Thymus (tissue), 11 donors: ENCODE data around the gene MAP7. TPM values are rescaled to one million over a fixed set of nuclear protein-coding genes. Genes with fewer than 3 reads are reported as not detected.
A peak's percentile ranks its signal among the peaks of the same experiment; 100 is the strongest.

Experiments used
- DNase-seq, 9 donors: peaks; one replicate each; pipeline ENCODE4 v3.0.0-alpha.2; 2013; ENCODE audit warnings: low spot score in 9 of 9, low read depth in 6 of 9, missing footprints in 1 of 9
- H3K27ac ChIP-seq, 2 donors: one replicate each; pipeline ENCODE4 v1.5.1; 2013; ENCODE audit warnings: control low read depth in 1 of 2, low read depth in 1 of 2, low read length in 1 of 2, mild to moderate bottlenecking in 1 of 2, moderate library complexity in 1 of 2
- H3K27me3 ChIP-seq, 2 donors: one replicate each; pipeline ENCODE4 v1.5.1; 2013; ENCODE audit warnings: low read length in 1 of 2; ENCODE audit not compliant: control insufficient read depth in 2 of 2, insufficient read depth in 1 of 2
- H3K36me3 ChIP-seq, 2 donors: one replicate each; pipeline ENCODE4 v1.5.1; 2013; ENCODE audit warnings: low read length in 1 of 2, mild to moderate bottlenecking in 1 of 2, moderate library complexity in 1 of 2; ENCODE audit not compliant: control insufficient read depth in 2 of 2, insufficient read depth in 2 of 2
- H3K4me1 ChIP-seq, 2 donors: one replicate each; pipeline ENCODE4 v1.5.1; 2013; ENCODE audit warnings: low read length in 2 of 2; ENCODE audit not compliant: control insufficient read depth in 2 of 2, insufficient read depth in 2 of 2
- H3K4me3 ChIP-seq, 2 donors: one replicate each; pipeline ENCODE4 v1.5.1; 2013; ENCODE audit warnings: low read length in 2 of 2, control low read depth in 1 of 2, mild to moderate bottlenecking in 1 of 2
- H3K9me3 ChIP-seq, 2 donors: one replicate each; pipeline ENCODE4 v1.5.1; 2013; ENCODE audit warnings: low read length in 1 of 2, mild to moderate bottlenecking in 1 of 2; ENCODE audit not compliant: control insufficient read depth in 2 of 2, insufficient read depth in 1 of 2
- WGBS: extraction: QIAGEN DNeasy Blood & Tissue Kit; methylation state at CpG from one replicate; pipeline ENCODE4 v1.1.7; 2013; 5-methylcytosine and 5-hydroxymethylcytosine counted together
- polyA plus RNA-seq: library from polyadenylated mRNA; stranded (reverse); fragments of 200-250 nt; gene quantifications from one replicate; pipeline ENCODE4 v1.2.3, GENCODE V29; 2013
- total RNA-seq: library from RNA; stranded (reverse); fragments of 120-200 nt; gene quantifications from one replicate; pipeline ENCODE4 v1.2.4, GENCODE V29; 2013
- donor health status: healthy.

The MAP7 gene
- total and polyA plus RNA-seq, 2 donors, result 2.5 to 7.8 TPM

DNA sequence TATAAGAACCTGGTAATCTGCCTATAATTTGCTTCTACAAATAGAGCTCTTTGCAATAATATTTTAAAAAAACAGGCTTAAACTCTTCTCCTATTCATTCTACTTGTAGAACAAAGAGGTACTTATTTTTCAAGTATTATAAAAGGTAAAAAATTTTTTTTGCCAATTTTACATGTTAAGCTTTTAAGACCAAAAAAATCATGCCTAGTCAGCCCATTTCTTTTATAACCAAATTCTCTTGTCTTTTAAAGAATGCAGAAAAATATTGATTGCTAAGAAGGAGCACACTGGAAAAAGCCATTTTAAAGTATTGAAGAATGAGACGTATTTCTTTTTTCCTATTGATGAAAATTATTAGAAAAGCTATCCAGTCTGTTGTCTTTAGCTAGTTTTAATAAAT, 206.5 kb downstream of the MAP7 start:
- Histone ChIP-seq H3K9me3 (no peaks in the 10 kb centered on the region), H3K4me1 (no peaks in the 10 kb centered on the region), H3K27ac (no peak overlapping the region), H3K36me3 (no peaks in the 10 kb centered on the region), H3K4me3 (no peak overlapping the region), H3K27me3 (no peaks in the 10 kb centered on the region)
- DNase-seq, result no peak
- WGBS, result 94% methylated on average over 1 of the region's 1 CpG

DNA sequence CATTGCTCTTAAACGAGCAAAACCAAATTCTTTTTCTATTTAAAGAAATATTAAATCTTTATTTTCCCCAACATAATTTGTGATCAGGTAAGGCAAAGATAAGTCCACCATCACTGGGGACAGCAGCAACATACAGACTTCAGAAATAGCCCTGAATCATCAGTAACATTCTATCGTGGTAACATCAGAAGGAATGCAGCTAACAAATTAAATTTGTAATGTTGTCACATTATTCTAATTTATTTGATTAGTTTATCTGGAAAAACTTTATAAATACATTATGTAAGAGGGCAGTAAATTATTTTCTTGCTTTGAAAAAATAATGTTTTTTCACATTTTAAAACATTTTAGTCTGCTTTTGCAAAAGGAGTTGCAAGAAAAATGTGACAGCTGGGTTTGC, 206.9 kb downstream of the MAP7 start:
- no peak for DNase-seq
- WGBS, result 93% methylated on average over 2 of the region's 2 CpGs
- Histone ChIP-seq H3K4me1 (no peaks in the 10 kb centered on the region), H3K36me3 (no peaks in the 10 kb centered on the region), H3K27me3 (no peaks in the 10 kb centered on the region), H3K9me3 (no peaks in the 10 kb centered on the region), H3K4me3 (no peak overlapping the region), H3K27ac (no peak overlapping the region)

DNA sequence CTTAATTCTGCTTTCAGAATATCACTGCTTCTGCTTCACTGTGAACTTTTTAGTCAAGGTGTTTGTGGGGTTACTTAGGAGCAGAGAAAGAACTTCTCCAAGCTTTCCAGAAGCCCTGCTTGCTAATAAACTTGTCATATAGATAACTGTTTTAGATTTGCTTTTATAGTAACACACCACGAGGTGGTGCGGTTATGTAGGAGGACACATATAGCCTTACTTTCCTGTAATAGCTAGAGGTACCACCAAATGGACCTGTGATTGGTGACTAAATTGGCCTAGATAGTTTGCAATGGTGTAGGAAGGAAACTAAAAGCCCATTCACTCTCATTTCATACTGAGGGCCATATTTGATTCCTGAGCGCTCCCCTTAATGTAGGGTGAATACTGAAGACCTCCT, 208.3 kb downstream of the MAP7 start:
- H3K27me3 ChIP-seq, result no peaks in the 10 kb centered on the region
- H3K4me1 ChIP-seq, result no peaks in the 10 kb centered on the region
- no peak for DNase-seq
- H3K36me3 ChIP-seq, result no peaks in the 10 kb centered on the region
- H3K27ac ChIP-seq, result no peak overlapping the region
- H3K4me3 ChIP-seq, result no peak overlapping the region
- H3K9me3 ChIP-seq, result no peaks in the 10 kb centered on the region
- 97% methylated on average over 3 of the region's 3 CpGs for WGBS

DNA sequence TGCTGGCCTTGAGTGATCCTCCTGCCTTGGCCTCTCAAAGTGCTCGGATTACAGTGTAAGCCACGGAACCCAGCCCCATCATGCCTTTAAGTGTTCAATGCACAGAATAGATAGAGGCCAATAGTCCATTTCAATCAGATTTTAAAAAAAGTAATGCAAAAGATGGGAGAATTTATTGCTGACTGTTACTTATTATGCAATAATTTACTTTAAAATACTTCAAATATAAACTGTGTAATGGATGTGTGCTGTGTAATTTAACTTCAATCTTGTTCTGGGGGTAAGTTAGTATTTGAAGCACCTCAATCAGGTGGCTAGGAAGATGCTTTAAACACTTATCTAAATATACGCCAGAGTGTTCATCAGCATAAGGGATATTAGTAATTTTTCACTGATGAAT, 208.9 kb downstream of the MAP7 start:
- DNase-seq, result no peak
- over 99% methylated on average over 3 of the region's 3 CpGs for WGBS

DNA sequence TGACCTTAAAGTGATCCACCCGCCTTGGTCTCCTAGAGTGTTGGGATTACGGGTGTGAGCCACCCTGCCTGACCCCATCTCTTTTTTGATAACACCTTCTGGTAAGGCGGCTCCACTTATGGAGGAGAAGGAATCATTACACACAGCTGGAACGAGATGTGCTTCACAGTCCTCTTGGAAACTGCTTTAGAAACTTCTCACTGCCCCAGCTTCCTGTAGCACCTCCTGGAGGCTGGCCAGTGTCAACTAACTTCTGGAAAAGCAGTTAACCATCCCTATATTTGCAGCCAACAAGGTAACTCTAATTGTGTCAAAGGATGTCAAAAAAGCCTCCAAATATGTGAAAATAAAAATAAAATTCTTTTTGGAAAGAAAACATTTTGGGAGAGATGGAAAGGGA, 211.7 kb downstream of the MAP7 start:
- Histone ChIP-seq H3K27me3 (no peaks in the 10 kb centered on the region), H3K4me3 (no peak overlapping the region), H3K4me1 (no peaks in the 10 kb centered on the region), H3K36me3 (no peaks in the 10 kb centered on the region), H3K9me3 (no peaks in the 10 kb centered on the region), H3K27ac (no peak overlapping the region)
- 95% methylated on average over 4 of the region's 4 CpGs for WGBS
- no peak for DNase-seq

More for the DNA sequence above, 208.9 kb downstream of the MAP7 start:
- Histone ChIP-seq H3K36me3 (no peaks in the 10 kb centered on the region), H3K4me3 (no peak overlapping the region), H3K9me3 (no peaks in the 10 kb centered on the region), H3K27me3 (no peaks in the 10 kb centered on the region), H3K27ac (no peak overlapping the region), H3K4me1 (no peaks in the 10 kb centered on the region)

DNA sequence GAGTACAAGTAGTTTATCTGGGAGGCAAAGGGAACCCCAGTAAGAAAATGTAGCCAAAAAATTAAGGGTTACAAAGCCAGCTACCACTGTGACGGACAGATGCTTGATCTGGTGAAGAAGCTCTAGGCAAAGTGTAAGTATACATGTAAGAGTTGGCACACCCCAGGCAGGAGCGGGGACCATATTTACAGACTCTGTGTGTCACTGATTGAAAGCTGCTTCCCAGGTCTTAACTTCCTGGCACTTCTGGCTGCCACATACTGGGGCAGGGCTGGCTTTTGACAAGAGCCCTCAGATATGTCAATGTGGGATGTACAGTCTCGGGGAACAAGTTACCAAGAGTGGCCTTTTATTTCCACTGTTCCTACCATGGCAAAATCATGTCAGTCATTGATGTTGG, 212.6 kb downstream of the MAP7 start:
- H3K27ac ChIP-seq, result no peak overlapping the region
- H3K36me3 ChIP-seq, result no peaks in the 10 kb centered on the region
- H3K27me3 ChIP-seq, result no peaks in the 10 kb centered on the region
- DNase-seq, result no peak
- H3K4me3 ChIP-seq, result no peak overlapping the region
- H3K9me3 ChIP-seq, result no peaks in the 10 kb centered on the region
- no peaks in the 10 kb centered on the region for H3K4me1 ChIP-seq
- 96% methylated on average over 3 of the region's 3 CpGs for WGBS

DNA sequence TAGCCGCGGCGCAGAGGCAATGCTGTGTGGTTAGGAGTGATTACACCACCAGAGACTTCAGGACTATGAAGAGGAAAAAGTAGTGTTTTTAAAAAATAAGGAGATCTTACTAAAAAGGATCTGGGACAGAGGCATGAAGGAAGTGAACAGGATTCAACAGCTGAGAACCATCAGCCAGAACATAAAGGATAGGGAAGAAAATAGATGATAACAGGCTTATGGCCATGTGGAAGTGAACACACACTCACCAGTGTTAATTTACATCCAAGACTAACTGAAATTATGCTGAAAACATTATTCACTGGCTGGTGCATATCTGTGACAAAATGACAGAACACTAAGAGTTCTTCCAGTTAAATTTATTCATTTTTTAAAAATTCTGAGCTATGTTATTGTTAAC, 213.1 kb downstream of the MAP7 start:
- Histone ChIP-seq H3K9me3 (no peaks in the 10 kb centered on the region), H3K27ac (no peak overlapping the region), H3K36me3 (no peaks in the 10 kb centered on the region), H3K4me3 (no peak overlapping the region), H3K4me1 (no peaks in the 10 kb centered on the region), H3K27me3 (no peaks in the 10 kb centered on the region)
- no peak for DNase-seq
- 96% methylated on average over 3 of the region's 3 CpGs for WGBS

DNA sequence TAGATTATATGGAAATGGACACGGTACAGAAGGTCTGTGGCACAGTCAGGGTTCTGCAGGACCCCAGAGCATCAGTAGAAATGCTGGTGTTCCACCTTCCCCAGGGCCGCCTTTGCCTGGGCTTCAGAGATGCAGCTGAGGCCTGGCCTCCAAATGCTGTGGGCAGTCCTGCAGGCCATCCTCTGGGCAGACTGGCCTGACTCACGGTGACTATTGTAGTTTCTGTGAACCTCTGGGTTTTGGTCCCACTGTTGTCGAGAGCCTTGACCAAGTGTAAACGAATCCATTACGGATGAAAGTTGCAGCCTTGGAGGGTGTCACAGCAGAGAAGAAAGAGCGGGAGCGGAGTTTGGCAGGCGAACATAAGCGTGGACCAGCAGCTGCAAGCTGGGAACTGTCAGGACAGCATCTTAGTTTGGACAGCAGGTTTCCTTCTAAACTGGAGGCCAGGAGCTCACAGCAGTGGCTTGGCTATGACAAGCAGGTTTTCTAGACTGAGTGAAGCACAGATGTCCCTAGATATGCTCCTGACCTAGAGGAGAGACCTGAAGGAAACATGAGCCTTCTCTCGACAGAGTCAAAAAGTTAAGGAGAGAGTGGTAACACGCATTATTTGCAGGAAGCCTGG, 214.4 kb downstream of the MAP7 start:
- Histone ChIP-seq H3K9me3 (no peaks in the 10 kb centered on the region), H3K4me1 (no peaks in the 10 kb centered on the region), H3K27me3 (no peaks in the 10 kb centered on the region), H3K4me3 (no peak overlapping the region), H3K36me3 (no peaks in the 10 kb centered on the region), H3K27ac (no peak overlapping the region)
- 93% methylated on average over 12 of the region's 12 CpGs for WGBS
- no peak for DNase-seq

DNA sequence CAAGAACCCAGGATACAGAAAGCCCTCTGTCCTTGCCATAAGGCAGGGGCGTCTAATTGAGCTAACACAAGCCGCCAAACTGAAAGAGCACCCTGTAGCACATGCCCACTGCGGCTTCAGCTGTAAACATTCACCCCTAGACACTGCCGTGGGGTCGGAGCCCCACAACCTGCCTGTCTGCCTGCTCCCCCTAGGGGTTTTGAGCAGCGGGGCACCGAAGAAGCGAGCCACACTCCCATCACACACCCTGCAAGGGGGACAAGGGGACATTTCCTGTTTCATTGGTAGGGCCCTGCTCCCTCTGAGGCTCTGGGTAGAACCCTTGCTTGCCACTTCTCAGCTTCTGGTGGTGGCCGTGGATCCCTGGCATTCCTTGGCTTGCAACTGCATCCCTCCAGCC, 215.4 kb downstream of the MAP7 start:
- Histone ChIP-seq H3K4me3 (no peak overlapping the region), H3K4me1 (no peaks in the 10 kb centered on the region), H3K36me3 (no peaks in the 10 kb centered on the region), H3K27ac (no peak overlapping the region), H3K9me3 (no peaks in the 10 kb centered on the region), H3K27me3 (no peaks in the 10 kb centered on the region)
- WGBS, result 85% methylated on average over 9 of the region's 9 CpGs
- DNase-seq, result peak in 2 of 9 donors; percentile 6 to 10

DNA sequence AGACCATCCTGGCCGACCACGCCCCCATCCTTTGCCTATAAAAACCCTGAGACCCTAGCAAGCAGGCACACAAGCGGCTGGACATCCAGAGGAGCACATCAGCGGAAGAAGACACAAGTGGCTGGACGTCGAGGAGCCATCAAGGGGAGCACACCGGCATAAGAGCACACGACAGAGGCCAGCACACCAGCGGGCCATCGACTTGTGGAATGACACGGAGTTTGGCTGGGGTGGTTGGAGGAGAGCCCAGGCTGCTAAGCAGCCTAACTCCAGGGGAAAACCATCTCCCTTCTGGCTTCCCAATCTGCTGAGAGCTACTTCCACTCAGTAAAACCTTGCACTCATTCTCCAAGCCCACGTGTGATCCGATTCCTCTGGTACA, 215.8 kb downstream of the MAP7 start:
- no peak overlapping the region for H3K27ac ChIP-seq
- H3K4me3 ChIP-seq, result no peak overlapping the region
- WGBS, result 95% methylated on average over 13 of the region's 13 CpGs
- no peaks in the 10 kb centered on the region for H3K27me3 ChIP-seq
- no peaks in the 10 kb centered on the region for H3K9me3 ChIP-seq
- DNase-seq, result no peak
- no peaks in the 10 kb centered on the region for H3K4me1 ChIP-seq
- no peaks in the 10 kb centered on the region for H3K36me3 ChIP-seq
